GM18858 (cell line): ENCODE measurements around the gene TAS2R50.
"Not testable (repeated sequence)": the region's sequence is repeated elsewhere in the genome, so short reads cannot be mapped to it uniquely, and the experiment has no call there.

ENCODE experiments used
- ATAC-seq: cut with Tn5 transposase; IDR thresholded peaks from one replicate; pipeline ENCODE4 v1.9.1; 2021; ENCODE audit not compliant: unreplicated experiment

TAS2R50 gene, protein sequence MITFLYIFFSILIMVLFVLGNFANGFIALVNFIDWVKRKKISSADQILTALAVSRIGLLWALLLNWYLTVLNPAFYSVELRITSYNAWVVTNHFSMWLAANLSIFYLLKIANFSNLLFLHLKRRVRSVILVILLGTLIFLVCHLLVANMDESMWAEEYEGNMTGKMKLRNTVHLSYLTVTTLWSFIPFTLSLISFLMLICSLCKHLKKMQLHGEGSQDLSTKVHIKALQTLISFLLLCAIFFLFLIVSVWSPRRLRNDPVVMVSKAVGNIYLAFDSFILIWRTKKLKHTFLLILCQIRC

DNA sequence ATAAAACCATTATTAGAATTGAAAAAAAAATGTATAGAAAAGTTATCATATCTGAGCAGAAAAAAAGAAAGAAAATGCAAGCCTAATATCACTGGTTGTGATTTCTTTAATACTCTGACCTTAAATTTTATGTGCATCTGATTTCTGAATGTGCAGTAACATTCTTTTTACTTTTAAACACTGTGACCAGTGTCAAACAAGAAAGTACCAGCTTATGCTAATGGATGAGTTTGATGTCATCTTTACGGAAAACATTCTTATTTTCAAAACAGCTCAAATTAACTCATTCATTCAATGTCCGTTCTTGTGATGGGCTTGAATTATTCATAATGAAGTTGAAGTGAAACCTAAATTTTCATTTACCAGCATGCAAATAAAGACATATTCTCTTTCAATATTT, at the start of gene TAS2R50:
TAS2R50 (minus strand) TSS at position 101 of the 400 bp plus-strand sequence; CDS start at position 49, 52 bp downstream.
- no peak for ATAC-seq

DNA sequence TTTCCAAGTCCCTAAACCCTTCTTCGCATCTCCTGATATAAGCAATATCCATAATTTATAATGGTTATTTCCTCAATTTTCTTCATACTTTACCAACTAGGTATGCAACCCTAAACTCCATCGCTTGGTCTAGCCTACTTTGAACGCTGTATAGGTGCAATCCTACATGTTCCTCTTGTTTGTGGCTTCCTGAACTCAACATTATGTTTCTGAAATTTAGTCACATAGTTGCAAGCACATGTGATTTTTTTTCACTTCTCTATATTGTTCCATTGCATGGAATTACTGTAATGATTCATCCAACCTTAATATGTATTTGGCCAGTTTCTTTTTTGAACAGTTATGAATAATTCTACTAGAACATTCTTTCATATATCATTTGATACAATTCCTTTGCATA, 47.2 kb upstream of the TAS2R50 start:
- not testable (repeated sequence) for ATAC-seq

DNA sequence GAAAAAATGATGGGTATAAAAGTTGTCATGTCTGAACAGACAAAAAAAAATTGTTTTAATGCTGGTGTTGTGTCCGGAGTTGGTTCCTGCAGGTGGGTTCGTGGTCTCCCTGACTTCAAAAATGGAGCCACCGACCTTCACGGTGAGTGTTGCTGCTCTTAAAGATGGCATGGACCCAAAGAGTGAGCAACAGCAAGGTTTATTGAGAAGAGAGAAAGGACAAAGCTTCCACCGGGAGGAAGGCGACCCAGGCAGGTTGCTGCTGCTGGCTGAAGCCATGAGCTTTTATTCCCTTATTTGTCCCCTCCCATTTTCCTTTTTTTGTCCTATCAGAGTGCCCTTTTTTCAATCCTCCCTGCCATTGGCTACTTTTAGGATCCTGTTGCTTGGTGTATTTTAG, 44.6 kb upstream of the TAS2R50 start, which contains the start of gene TAS2R31:
TAS2R31 (minus strand) TSS at position 101 of the 400 bp plus-strand sequence; CDS start at position 29, 72 bp downstream.
- no peak for ATAC-seq

DNA sequence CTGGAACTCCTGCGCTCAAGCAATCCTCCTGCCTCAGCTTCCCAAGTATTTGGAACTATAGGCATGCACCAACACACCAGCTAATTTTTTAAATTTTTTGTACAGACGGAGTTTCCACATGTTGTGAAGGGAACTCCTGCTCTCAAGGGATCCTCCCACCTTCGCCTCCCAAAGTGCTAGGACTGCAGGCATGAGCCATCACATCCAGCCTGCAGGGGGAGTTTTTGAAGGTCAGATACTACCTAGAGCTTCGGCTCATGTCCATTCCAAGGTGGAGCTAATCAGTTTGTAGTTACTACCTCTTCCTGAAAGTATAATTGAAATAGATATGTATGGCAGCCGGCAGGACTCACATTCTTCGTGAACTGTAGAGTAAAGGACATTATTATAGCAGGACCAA, 39.4 kb upstream of the TAS2R50 start:
- no peak for ATAC-seq

DNA sequence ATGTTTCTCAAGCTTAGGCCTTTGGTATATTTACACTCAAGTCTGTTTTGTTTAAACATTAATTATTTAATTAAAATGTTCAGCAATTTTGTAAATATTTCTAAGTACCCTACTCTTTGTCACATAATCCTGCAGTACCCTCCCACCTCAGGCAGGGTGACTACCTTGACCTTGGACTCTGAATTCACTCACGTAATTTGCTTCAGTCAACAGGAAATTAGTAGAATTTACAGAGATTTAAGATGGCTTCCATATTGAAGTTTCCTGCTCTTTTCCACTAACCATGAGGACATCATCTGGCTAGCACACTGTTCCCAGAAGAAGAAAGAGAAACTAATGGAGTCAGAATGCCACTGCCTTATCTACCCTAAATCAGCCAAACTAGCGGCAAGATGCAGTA, 36.7 kb upstream of the TAS2R50 start:
- ATAC-seq = no peak

DNA sequence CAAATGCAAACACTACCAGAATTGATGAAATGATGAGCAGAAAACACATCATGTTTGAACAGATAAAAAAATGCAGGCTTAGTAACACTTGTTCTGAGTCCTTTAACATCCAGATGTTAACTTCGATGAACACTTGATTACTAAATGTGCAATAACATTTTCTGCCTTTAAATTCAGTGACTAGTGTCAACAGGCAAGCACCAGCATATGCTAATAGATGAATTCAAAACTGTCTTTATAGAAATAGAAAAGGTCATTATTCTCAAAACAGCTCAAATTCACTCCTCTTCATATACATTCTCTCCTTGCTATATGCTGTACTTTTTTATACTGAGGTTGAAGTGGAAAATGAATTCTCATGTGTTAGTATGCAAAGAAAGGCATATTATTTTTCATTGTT, 35.8 kb upstream of the TAS2R50 start, which contains the start of gene TAS2R19:
TAS2R19 (minus strand) TSS at position 101 of the 400 bp plus-strand sequence; CDS start at position 52, 49 bp downstream.
- no peak for ATAC-seq

DNA sequence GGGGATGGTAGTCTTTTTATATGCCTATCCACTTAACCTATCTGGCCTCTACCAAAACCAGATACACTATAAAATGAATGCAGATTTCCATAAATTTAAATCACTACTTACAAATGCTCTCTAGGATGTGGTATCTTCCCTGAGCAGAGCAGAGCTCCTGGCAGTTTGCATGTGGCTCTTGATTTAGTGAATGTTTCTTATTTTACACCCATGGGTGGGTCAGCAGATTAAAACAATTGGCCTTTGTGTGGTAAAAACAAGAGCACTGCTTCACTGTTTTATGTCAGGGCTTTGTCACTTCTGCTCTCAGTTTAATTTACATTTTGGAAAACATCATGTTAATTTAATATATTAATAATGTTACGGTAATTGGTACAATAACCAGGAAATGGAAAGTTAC, 30.2 kb upstream of the TAS2R50 start:
- ATAC-seq = no peak

DNA sequence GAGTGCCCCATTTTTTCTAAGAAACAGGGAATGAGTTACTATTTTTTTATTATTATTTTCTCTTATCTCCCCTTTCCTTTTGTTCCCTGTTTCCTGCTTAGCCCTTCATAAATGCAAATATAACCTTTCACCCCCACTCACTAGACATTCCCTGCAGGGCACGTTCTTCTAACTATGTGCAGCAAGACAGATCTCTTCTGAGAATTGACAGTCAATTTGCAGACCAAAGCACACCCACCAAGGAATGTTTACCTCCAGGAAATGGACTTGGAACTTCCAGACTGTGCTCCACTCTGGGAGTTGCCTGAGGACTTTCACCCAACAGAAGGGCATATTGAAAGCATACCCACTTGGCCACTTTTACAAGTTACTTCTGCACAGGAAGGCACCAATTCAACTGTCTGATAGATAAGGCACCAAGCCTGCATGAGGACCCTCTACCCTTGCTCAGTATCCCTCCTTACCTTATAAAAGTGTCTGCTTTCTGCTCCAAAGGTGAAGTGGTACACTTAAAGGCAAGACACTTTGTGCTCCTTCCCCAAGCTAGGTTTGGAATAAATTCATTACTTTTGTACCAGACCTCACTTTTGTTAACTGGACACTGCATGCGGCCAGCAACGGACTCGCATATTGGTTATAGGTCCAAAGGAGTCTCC, 29.2 kb upstream of the TAS2R50 start:
- no peak for ATAC-seq

DNA sequence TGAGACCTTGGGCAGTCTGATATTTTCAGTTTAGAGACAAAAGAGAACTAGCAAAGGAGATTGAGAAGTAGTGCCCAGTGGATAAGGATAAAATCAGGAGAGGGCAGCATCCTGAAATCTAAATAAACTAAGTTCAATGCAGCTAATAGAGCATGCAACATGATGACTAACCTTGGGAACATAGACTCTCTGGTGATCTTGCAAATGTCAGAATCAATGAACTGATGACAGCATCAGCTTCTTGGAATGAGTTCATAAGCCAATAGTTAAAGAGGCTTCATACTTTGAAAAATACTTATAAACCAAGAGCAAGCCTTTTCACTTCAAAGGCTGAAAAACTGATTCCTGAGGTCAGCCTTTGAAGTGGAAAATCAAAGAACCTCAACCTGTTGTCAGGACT, 27.5 kb upstream of the TAS2R50 start:
- ATAC-seq = no peak

DNA sequence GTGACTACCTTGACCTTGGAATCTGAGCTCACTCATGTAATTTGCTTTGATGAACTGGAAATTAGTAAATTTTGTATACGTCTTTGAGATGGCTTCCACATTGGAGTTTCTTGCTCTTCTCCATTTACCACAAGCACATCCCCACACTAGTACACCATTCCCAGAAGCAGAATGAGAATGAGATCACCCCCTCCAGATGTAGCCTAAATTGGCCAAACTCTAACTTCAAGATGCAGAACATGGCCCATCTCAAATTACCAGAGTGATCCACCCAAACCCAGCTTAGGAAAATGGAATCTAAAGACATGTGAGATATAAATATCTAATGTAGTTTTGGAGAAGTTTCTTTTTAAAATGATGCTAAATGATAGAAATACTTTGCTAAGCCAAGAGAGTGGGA, 20.9 kb upstream of the TAS2R50 start:
- ATAC-seq = no peak

DNA sequence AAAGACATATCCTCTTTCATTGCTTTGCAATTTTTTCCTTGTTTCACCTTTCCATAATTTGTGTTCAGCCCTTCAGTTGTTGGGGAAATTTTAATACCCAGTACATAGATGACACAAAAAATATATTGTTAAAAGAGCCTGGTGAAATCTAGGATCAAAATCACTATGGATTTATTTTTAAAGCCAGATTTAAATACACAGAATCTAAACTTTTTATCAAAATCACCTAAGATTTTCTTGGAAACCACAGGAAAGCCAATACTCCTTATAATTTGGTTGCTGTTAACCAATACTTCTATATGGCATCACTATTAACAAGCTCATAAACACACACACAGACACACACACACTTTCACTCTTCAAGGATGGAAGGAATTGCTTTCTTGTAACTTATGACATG, 11.5 kb upstream of the TAS2R50 start, which contains the start of gene TAS2R20:
TAS2R20 (minus strand) TSS at position 101 of the 400 bp plus-strand sequence. CDS start 429 bp downstream, outside the sequence.
- ATAC-seq = no peak

DNA sequence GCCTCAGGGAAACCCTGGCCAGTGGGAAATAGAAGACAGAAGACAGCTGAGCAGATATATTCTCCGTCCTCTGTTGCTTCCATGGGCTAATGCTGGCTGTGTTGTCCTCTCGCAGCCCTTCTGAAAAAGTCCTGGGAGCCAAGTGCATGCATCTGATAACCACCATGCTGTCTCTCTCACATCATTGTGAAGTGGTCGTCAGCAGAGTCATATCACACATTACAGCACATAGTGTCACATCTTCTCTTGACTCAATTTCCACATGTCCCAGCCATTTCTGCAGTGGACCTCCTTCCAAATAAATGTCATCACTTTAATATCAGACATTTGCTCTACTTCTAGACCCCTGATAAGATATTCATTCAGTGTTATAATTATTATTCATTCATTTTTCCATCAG, 7.6 kb upstream of the TAS2R50 start:
- no peak for ATAC-seq

DNA sequence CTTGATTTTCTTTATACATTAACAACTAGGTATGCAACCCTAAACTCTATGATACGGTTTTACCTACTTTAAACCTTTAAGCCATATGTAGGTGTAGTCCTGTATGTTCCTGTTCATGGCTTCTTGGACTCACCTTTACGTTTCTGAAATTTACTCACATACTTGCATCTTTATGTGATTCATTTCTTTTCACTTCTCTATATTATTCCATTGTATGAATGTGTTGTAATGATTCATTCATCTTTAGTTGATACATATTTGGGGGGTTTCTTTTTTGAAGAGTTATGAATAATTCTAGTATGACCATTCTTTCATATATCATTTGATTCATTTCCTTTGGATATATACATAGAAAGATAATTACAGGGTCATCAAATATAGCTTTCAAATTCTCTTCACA, 2.4 kb upstream of the TAS2R50 start:
- no peak for ATAC-seq

DNA sequence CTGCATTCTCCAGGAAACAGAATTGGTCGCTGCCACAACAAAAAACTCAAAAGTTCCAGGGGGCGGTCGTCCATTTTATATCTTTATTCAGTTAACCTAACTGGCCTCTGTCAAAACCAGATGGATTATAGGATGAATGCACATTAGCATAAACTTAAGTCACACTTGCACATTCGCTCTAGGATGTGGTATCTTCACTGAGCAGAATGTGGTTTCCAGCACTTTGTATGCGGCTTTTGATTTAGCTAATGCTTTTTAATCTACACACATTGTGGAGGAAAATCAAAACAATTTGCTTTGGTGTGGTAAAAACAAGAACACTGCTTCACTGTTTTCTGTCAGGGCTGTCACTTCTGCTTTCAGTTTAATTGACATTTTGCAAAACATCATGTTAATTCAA, 4.5 kb downstream of the TAS2R50 start:
- no peak for ATAC-seq

DNA sequence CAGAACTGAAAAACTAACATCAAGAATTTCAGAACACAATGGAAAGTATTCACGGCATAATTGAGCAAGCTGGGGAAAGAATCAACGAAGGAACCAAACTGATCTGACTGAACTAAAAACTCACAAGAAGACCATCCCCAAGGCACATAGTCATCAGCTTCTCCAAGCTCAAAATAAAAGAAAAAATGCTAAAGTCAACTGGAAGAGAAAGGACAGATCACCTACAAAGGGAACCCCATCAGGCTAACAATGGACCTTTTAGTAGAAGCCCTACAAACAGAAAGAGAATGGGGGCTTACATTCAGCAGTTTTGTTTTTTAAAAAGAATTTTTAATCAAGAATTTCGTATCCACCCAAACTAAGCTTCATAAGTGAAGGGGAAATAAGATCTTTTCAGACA, 11.7 kb downstream of the TAS2R50 start:
- no peak for ATAC-seq

DNA sequence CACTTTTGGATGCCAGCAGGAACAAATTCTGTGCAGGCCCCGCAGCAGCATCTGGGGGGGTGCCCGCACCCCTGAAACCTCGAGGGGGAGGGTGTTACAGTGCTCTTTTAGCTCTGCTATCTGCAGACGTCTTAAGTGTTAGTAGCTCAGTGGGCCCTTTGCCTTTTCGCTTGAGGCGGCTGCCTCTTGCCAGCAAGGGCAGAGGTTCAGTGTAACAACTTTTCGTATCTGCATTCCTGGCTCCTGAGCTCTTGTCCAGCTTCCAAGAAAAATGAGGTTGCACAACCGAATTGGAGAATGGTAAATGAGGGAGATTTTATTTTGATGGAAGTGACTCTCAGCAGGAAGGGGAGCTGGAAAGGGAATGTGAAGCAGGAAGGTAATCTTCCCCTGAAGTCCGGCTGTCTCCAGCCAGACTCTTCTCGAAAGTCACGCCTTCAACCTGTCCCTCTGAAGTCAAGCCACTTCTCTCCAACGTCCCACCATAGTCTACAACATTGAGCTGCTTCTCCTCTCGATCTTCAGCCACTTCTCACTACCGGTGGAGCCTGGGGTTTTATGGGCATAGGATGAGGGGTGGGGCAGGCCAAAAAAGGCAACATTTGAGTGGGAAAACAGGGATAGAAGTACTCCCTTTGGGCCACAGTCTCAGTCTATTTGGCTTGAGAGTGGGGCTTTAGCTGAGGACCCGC, 17.8 kb downstream of the TAS2R50 start:
- no peak for ATAC-seq

DNA sequence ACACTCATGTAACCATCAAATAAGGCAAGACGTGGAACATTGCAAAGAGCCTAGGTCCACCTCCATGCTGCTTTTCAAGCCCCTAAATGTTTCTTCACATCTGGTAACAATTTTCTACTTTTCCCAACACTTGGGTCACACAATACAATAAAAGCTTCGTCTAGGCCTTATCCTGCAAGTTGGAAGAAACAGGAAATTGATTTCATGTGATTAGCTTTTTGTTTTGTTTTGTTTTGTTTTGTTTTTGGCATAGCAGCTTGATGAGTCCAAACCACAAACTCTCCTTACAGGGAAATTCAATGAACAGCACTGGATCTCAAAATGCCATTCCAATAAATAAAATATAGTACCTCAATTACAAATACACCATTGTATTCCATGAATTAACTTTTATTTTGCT, 19.3 kb downstream of the TAS2R50 start:
- ATAC-seq = no peak

DNA sequence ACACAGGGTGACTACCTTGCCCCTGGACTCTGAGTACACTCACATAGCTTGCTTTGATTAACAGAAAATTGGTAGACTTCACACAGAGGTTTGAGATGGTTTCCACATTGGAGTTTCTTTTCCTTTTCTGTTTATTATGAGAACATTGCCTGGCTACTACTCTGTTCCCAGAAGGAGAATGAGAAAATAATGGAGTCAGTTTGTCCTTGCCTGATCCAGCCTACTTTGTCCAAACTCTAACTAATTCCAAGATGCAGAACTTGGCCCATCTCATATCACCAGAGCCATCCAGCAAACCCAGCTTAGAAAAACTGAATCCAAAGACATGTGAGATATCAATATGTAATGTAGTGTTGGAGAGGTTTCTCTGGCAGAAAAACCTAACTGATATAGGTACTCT, 20.4 kb downstream of the TAS2R50 start:
- ATAC-seq = no peak

DNA sequence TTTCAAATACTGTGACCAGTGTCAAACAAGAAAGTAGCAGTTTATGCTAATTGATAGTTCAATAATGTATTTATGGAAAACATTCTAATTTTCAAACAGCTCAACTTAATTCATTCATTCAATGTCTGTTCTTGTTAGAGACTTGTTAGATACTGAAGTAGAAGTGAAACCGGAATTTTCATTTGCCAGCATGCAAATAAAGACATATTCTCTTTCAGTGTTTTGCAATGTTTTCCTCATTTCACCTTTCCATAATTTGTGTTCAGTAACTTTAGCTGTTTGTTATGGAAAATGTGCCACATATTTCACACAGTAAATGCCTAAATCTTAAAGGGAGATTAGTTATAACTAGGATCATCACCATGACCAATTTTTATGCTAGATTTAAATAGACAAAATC, 21.2 kb downstream of the TAS2R50 start:
- ATAC-seq = no peak

DNA sequence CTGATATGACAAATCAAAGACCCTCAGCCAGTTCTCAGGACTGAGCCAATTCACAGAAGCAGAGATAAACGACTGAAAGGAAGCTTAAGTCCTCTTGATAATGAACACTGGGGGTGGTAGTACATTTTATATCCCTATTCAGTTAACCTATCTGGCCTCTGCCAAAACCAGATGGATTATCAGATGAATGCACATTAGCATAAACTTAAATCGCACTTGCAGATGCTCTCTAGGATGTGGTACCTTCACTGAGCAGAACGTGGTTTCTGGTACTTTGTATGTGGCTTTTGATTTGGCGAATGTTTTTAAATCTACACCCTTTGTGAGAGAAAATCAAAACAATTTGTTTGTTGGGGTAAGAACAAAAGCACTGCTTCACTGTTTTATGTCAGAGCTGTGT, 26.5 kb downstream of the TAS2R50 start:
- no peak for ATAC-seq

DNA sequence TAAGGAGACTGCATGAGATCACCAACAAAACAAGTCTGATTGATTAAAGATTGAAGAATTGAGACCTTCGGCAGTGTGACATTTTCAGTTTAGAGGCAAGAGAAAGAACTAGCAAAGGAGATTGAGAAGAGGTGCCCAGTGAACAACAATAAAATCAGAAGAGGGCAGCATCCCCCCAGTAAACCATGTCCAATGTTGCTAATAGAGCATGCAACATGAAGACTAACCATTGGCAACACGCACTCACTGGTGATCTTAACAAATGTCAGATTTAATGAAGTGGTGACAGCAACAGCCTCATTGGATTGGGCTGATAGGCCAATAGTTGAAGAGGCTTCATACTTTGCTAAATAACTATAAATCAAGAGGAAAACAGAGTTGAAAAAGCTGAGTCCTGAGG, 26.9 kb downstream of the TAS2R50 start:
- ATAC-seq = no peak

DNA sequence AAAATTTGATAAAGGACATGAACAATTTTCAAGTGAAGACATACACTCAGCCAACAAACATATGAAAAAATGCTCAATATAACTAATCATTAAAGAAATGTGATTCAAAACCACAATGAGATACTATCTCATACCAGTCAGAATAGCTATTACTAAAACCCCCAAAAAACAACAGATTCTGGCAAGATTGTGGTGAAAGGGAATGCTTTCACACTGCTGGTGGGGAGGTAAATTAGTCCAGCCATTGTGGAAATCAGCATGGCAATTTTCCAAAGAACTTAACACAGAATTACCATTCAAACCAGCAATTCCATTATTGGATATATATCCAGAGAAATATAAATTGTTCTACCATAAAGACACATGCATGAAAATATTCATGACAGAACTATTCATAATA, 29.0 kb downstream of the TAS2R50 start:
- ATAC-seq = no peak
